GM15510 (cell line): ENCODE results near the gene ZCCHC9.

Source experiments
- POLR2A ChIP-seq: IDR thresholded peaks from 3 replicates; pipeline ENCODE4 v1.6.1; 2011; ENCODE audit warnings: borderline replicate concordance; ENCODE audit not compliant: insufficient read length; ENCODE audit errors: extremely low read depth

The ZCCHC9 gene

DNA sequence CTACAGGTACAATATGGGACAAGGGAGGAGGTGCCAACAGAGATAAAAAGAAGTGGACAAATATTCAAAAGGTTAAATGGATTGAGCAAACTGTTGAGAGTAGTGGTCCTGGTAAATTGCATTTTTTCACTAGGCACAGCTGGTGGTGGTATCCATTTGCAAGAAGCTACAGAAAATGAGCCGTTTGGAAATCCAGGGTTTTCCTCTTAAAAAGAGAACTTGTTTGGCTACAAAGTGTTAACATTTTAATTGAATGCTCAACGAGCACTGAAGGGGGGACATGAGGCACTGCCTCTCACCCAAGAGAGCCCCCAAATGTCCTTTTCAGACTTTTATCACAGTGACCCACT is 491 bp upstream of the ZCCHC9 start:
- no peak for TF ChIP-seq POLR2A

DNA sequence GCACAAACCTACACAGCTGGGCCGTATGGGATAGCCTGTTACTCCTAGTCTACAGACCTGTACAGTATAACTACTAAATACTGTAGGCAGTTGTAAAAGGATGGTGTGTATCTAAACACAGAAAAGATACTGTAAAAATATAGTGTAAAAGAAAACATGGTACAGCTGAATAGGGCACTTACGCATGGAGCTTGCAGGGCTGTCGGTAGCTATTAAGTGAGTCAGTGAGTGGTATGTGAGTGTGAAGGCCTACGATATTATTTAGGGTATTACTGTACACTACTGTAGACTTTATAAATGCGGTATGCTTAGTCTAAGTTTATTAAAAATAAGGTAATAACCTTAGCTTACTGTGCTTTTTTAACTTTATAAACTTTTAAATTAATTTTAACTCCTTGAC is 1.2 kb downstream of the ZCCHC9 start:
- TF ChIP-seq POLR2A, result no peak

DNA sequence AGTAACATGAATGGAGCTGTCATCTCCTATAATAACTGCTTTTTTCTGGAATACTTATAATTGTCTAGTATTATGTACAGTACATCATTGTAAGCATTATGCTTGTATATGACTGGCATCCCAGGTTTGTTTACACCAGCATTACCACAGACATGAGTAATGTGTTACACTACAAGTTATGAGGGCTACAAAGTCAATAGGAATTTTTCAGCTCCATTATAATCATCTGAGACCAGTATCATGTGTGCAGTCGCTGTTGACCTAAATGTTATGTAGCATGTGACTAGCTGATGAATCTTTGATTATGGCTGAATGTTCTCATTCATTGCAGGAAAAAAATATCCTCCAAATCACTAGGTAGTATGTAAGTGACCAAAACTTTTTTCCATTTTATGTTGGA is 2.2 kb downstream of the ZCCHC9 start:
- no peak for TF ChIP-seq POLR2A

DNA sequence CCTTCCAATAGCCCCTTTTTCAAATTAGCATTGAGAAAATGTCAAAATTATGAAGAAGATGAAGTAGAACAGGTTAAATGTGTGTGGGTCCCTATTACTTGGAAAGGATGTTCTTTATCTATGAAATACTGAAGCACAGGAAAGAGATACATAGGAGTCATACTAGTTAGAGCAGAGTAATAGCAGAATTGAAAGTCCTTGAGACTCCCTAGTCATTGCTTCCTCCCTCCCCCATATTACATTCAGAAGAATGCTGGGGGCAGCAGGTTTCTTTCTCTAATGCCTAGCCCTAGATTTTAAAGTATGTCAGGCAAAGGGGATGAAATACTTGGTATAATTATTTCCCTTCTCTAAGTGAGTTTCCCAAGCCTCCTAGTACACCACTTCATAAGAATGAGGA is 4.4 kb downstream of the ZCCHC9 start:
- TF ChIP-seq POLR2A, result no peak

DNA sequence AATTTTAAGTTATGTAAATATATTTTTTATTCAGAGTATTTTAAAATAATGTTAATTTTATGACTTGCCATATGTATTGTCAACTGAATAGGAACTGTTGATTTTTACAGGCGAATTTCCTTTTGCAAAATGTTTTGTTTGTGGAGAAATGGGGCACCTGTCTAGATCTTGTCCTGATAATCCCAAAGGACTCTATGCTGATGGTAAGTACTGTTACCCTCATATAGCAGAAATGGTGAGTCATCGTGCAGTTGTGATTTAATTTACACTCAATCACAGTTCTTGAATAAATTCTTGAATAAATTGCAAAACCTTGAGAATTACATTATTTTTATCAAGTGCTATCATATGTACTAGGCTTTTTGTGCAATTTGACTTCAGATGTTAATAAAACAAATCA is 7.4 kb downstream of the ZCCHC9 start:
- TF ChIP-seq POLR2A, result no peak

DNA sequence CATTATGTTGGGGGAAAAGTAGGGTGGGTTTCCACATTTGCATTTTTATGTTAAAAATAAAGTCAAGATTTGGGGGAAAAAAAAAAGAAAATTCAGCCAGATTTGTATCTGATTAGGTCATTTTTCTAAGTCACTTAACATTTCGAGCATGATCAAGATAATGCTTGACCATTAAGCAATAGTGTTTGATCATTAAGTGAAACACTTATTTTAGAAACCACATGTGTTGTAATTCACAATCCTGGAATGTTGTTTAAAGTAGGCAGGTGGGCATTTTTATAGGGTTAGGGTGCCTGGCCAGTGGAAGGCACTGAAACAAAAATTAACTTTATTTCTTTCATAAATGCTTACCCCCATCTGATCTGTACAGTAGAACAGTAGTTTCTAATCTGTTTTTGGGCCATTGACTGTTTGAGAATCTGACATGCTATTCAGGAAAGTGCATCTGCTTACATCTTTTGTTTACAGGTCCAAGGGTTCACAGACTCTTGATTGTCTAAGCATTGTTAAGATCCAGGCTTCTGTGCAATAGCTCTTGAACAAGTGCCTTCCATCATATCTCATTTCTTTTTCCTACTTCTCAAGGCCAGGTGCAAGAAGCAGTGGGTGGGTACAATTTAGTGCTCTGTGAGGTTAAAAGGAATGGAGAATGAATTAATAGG is 9.1 kb downstream of the ZCCHC9 start:
- TF ChIP-seq POLR2A, result no peak

DNA sequence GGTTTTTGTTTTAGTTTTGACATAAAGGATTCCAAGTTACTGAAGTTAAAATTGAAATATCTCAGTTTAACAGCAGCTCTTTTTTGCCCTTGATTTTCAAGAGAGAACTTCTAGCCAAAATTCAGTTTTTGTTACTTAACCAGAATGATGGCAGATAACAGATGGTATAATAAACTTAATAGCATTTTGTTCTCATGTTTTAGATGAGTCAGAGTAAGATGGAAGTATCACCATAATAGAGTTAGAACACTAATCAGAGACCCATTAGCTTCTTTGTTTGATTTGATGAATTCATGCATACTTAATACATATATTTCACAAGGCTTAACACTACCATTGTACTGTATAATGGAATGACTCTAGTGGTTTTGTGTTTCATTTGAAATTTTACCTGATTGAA is 11.9 kb downstream of the ZCCHC9 start:
- TF ChIP-seq POLR2A, result no peak

DNA sequence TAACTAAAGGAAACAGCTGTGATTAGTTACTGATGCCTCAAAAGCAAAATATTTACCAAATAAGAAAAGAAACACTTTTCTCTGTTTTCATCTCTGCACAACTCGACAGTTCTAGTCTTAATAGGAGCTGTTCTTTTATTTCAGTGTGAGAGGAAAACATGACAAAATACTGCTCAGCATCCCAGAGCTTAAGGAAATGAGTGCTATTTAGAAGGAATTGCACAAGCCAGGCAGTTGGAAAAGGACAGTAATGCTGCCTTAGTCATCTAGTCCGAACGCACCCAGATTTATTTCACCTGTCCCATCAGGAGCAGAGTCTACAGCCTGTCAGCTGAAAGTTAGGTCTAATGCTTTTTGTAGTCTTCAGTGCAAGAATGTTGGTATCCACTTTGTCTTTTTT is 12.3 kb downstream of the ZCCHC9 start:
- no peak for TF ChIP-seq POLR2A

DNA sequence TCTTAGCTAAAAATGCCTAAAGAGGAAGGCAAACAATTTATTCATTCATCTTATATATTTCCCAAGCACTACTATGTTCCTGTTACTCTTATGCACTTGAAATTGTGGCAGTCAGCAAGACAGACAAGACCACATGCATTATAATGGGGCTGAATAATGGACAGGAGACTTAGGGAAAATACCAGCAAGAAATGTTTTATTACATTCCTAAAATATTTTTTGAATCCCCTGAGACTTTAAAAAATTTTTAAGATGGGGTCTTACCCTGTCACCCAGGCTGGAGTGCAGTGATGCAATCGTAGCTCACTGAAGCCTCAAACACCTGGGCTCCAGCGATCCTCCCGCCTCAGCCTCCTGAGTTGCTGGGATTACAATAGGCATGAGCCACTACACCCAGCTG is 13.2 kb downstream of the ZCCHC9 start:
- no peak for TF ChIP-seq POLR2A

DNA sequence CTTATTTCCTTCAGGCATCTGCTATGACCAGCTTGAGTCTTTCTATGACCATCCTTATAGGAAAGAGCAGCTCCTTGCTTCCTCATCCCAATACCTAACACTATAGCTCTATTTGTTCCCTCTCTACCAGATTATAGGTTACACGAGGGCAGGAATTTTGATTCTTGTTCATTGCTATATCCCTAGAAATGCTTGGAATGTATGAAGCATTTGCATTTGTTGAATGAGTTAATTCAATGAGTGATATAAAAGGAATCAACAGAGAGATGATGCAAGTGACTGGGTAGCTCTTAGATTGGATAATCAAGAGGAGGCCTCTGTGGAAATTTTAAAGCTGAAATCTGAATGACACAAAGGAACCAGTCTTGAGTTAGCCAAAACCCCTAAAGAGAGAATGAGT is 13.9 kb downstream of the ZCCHC9 start:
- no peak for TF ChIP-seq POLR2A

DNA sequence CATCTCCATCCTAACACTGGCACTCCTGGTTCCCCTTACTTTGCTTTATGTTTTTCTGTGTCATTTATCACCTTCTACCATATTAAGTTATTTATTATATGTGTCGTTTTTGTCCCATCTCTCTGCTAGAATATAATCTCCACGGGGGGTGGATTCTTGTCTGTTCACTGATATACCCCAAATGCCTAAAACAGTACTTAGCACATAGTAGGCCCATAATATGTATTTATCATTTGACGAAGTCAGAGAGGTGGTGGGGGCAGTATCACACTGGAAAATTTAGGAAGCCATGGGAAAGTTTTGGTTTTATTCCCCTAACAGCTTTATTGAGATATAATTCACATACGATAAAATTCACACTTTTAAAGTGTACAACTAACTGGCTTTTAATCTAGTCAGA is 14.4 kb downstream of the ZCCHC9 start:
- TF ChIP-seq POLR2A, result no peak

DNA sequence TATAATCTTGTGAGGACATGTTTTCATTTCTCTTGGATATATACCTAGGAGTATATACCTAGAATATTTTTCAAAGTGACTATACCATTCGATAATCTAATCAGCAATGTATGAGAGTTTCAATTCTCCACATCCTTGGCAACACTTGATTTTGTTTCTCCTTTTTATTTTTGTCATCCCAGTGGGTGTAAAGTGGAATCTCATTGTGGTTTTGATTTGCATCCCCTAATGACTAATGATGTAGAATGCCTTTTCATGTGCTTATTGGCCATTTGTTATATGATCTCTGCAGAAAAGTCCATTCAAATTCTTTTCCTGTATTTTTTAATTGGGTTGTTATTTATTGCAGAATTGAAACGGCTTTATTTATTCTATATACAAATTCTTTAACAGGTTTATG is 15.2 kb downstream of the ZCCHC9 start:
- TF ChIP-seq POLR2A, result no peak

DNA sequence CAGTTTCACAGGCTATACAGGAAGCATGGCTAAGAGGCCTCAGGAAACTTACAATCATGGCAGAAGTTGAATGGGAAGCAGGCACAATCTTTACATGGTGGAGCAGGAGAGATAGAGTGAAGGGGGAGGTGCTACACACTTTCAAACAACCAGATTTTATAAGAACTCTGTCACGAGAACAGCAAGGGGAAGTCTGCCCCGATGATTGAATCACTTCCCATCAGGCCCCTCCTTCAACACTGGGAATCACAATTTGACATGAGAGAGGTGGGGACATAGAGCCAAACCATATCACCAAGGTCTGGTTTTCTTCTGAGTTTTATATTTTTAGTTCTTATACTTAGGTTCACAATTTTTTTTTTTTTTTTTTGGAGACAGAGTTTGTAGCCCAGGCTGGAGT is 16.1 kb downstream of the ZCCHC9 start:
- no peak for TF ChIP-seq POLR2A

DNA sequence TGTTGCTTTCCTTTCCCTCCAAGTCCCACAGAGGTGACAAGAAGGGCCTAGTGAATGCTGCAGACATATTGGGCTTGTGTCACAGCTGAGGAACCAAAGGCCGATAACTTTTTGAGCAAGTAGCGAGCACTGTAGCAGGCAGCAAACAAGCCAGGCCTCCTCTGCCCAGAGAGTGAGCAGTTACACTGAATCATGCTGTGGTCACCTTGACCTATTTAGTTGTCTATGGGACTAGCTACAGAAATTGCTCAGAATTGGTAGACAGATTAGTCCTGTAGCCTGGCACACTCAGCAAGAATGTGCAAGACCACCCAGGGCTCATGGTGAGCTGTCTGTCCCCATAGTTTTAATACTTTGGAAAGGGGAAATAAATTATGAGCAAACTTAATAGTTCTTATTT is 25.2 kb downstream of the ZCCHC9 start:
- no peak for TF ChIP-seq POLR2A

DNA sequence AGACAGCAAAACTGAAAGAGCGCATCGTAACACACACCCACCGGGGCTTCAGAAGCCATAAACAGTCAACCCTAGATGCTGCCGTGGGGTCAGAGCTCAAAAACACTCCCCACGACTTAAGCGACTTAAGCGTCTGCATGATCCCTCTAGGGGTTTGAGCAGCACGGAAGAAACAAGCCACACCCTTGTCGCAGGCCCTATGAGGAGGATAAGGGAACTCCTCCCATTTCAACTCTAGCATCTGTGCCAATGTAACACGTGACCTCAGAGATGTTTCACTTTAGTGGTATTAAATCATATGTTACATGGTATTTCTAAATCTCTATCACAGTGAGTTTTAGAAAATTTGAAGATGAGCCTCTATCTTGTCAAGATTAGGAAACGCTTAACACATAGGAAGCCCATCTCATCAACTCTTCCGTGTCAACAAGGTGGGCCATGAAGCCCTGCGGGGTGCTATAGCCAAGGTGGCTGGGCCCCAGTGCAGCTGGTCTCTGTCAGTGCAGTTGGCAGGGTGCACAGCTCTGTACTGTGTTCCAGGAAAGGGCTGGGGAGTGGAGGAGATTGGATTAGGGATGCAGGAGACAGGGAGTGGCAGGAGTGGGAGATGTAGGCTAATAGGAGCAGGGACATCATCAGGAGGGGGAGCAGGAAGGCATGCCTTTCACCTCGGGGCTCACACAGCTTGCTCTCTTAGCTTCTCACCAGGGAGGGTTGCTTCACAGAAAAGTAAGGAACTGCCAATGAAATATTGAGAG is 33.1 kb downstream of the ZCCHC9 start:
- TF ChIP-seq POLR2A, result no peak

DNA sequence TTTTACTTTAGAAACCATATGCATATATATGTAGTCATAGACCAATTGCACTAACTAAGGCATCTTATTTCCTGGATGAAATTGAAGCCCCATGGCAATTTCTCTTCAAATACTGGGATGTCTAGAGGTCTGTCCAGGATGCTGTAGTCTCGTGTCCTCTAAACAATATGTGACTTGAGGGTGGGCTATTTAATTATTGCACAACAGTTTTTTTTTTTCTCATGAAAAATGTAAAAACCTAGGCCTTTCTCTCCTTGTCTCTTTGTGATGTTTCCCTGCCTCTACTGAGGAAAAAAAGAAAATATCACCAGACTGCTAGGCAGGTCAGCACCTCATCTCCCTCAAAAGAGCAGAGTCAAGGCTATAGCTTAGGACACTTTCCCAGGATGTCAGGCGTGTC is 34.6 kb downstream of the ZCCHC9 start:
- TF ChIP-seq POLR2A, result no peak
